ENCODE data around the gene P3H3.

Gene P3H3

GRCh38 chr12:6795088-6795487 is 33.1 kb upstream of the P3H3 start:
- H3K36me3 ChIP-seq (ENCODE audit: control insufficient read depth, insufficient read depth, low read length), result no peaks in the 10 kb centered on the region
- H3K27me3 ChIP-seq (replicated peaks; ENCODE audit: control insufficient read depth, insufficient read depth, low read length), result no peaks in the 10 kb centered on the region
- no peak for DNase-seq (ENCODE audit: extremely low read depth, insufficient read length)
- no peak overlapping the region for H3K4me3 ChIP-seq (replicated peaks; ENCODE audit: low read depth, low read length)
- no peak for TF ChIP-seq CTCF (IDR thresholded peaks at IDR 0.05; ENCODE audit: insufficient read depth, low read length, poor library complexity, severe bottlenecking)

GRCh38 chr12:6796576-6796975 is 31.6 kb upstream of the P3H3 start:
- no peaks in the 10 kb centered on the region for H3K36me3 ChIP-seq (ENCODE audit: control insufficient read depth, insufficient read depth, low read length)
- TF ChIP-seq CTCF (IDR thresholded peaks at IDR 0.05; ENCODE audit: insufficient read depth, low read length, poor library complexity, severe bottlenecking), result no peak
- no peaks in the 10 kb centered on the region for H3K27me3 ChIP-seq (replicated peaks; ENCODE audit: control insufficient read depth, insufficient read depth, low read length)
- DNase-seq (ENCODE audit: extremely low read depth, insufficient read length), result no peak
- H3K4me3 ChIP-seq (replicated peaks; ENCODE audit: low read depth, low read length), result no peak overlapping the region

GRCh38 chr12:6799147-6799546 is 29.1 kb upstream of the P3H3 start:
- Histone ChIP-seq H3K36me3 (ENCODE audit: control insufficient read depth, insufficient read depth, low read length) (no peaks in the 10 kb centered on the region), H3K4me3 (replicated peaks; ENCODE audit: low read depth, low read length) (no peak overlapping the region), H3K27me3 (replicated peaks; ENCODE audit: control insufficient read depth, insufficient read depth, low read length) (no peaks in the 10 kb centered on the region)
- DNase-seq (ENCODE audit: extremely low read depth, insufficient read length), result no peak
- TF ChIP-seq CTCF (IDR thresholded peaks at IDR 0.05; ENCODE audit: insufficient read depth, low read length, poor library complexity, severe bottlenecking), result no peak

GRCh38 chr12:6807170-6807569 is 21.0 kb upstream of the P3H3 start:
- DNase-seq (ENCODE audit: extremely low read depth, insufficient read length), result no peak
- no peak for TF ChIP-seq CTCF (IDR thresholded peaks at IDR 0.05; ENCODE audit: insufficient read depth, low read length, poor library complexity, severe bottlenecking)
- H3K36me3 ChIP-seq (ENCODE audit: control insufficient read depth, insufficient read depth, low read length), result no peaks in the 10 kb centered on the region
- H3K4me3 ChIP-seq (replicated peaks; ENCODE audit: low read depth, low read length), result no peak overlapping the region
- no peaks in the 10 kb centered on the region for H3K27me3 ChIP-seq (replicated peaks; ENCODE audit: control insufficient read depth, insufficient read depth, low read length)

GRCh38 chr12:6809056-6809455 is 19.2 kb upstream of the P3H3 start:
- TF ChIP-seq CTCF (IDR thresholded peaks at IDR 0.05; ENCODE audit: insufficient read depth, low read length, poor library complexity, severe bottlenecking), result no peak
- DNase-seq (ENCODE audit: extremely low read depth, insufficient read length), result no peak
- Histone ChIP-seq H3K36me3 (ENCODE audit: control insufficient read depth, insufficient read depth, low read length) (no peaks in the 10 kb centered on the region), H3K27me3 (replicated peaks; ENCODE audit: control insufficient read depth, insufficient read depth, low read length) (no peaks in the 10 kb centered on the region), H3K4me3 (replicated peaks; ENCODE audit: low read depth, low read length) (no peak overlapping the region)

GRCh38 chr12:6810758-6811157 is 17.4 kb upstream of the P3H3 start:
- no peak for TF ChIP-seq CTCF (IDR thresholded peaks at IDR 0.05; ENCODE audit: insufficient read depth, low read length, poor library complexity, severe bottlenecking)
- DNase-seq (ENCODE audit: extremely low read depth, insufficient read length), result no peak
- no peaks in the 10 kb centered on the region for H3K27me3 ChIP-seq (replicated peaks; ENCODE audit: control insufficient read depth, insufficient read depth, low read length)
- H3K36me3 ChIP-seq (ENCODE audit: control insufficient read depth, insufficient read depth, low read length), result no peaks in the 10 kb centered on the region
- no peak overlapping the region for H3K4me3 ChIP-seq (replicated peaks; ENCODE audit: low read depth, low read length)

All from GM06990 (cell line).